ENCODE results near the gene PPFIBP1.

GRCh38 chr12:27593266-27593665 lies 69.3 kb downstream of the PPFIBP1 start:
- no peak for TF ChIP-seq CTCF (IDR thresholded peaks at IDR 0.05; ENCODE audit: low read length)
- no peak for TF ChIP-seq EZH2phosphoT487 (IDR thresholded peaks at IDR 0.05; ENCODE audit: low read length)

Data from MM.1S (cell line).